HCT116 (cell line): ENCODE measurements around the gene UBE3B. TPM values are rescaled to one million over a fixed set of nuclear protein-coding genes. Genes with fewer than 3 reads are reported as not detected.

Source experiments
- ATAC-seq: fragments of 200-7000 bp; cut with Tn5 transposase; 2 replicates; pipeline ENCODE4 v1.9.1; 2020; ENCODE audit warnings: mild to moderate bottlenecking, moderate library complexity
- BruUV-seq: library from RNA; stranded (reverse); fragments of 400-500 nt; replicated peaks from 2 replicates; lab custom pipeline; 2021; lab: Mats Ljungman, UMichigan
- CTCF ChIA-PET: fragments of 300-600 bp; sonication (Branson Sonifier 250); formaldehyde crosslinking; loops from one replicate; lab custom pipeline; 2021; ENCODE audit warnings: antibody characterized with exemption; lab: Charles Lee
- POLR2A ChIA-PET: fragments of 300-600, 350-600 bp; sonication (Branson Sonifier 250); formaldehyde crosslinking; loops from one replicate; lab custom pipeline; 2021; ENCODE audit warnings: antibody characterized with exemption; lab: Charles Lee
- RAD21 ChIA-PET, 2 experiments: fragments of 300-600 bp; sonication (Branson Sonifier 250); formaldehyde crosslinking; loops; one replicate each; lab custom pipeline; 2023; ENCODE audit warnings: low total read pairs in 2 of 2; ENCODE audit not compliant: uncharacterized antibody in 2 of 2, unreplicated experiment in 2 of 2, low non-redundant PET in 1 of 2; lab: Charles Lee
- DNase-seq: peaks from one replicate; pipeline ENCODE4 v3.0.0-alpha.2; 2010; ENCODE audit warnings: low read depth, low spot score
- H2AFZ ChIP-seq: fragments of 200-600 bp; shearing (Covaris generic), sonication (generic); 2 replicates; pipeline ENCODE4 v1.6.1; 2017; ENCODE audit warnings: low read depth, mixed run types, mixed read lengths, antibody characterized with exemption, low read length; ENCODE audit not compliant: poor library complexity, severe bottlenecking
- H3K27ac ChIP-seq: 2 replicates; pipeline ENCODE4 v1.5.1; 2012; ENCODE audit warnings: low read depth, low read length
- H3K27me3 ChIP-seq: fragments of 200-600 bp; sonication (generic); 2 replicates; pipeline ENCODE4 v1.6.1; 2016; ENCODE audit warnings: mixed run types, low read length, mixed read lengths; ENCODE audit not compliant: insufficient read depth
- H3K36me3 ChIP-seq, 2 experiments: fragments of 200-500 bp in 1 of 2; fragments of 200-600 bp in 1 of 2; sonication (Bioruptor generic) in 1 of 2; sonication (generic) in 1 of 2; 2 replicates each; pipeline versions ENCODE4 v1.5.1 to v1.6.1; 2014 to 2016; ENCODE audit warnings: low read length in 2 of 2, inconsistent platforms in 1 of 2, mixed read lengths in 1 of 2, mixed run types in 1 of 2; ENCODE audit not compliant: insufficient read depth in 2 of 2, control insufficient read depth in 1 of 2
- H3K4me1 ChIP-seq, 2 experiments: fragments of 200-600 bp in 1 of 2; sonication (generic) in 1 of 2; 2 replicates each; pipeline versions ENCODE4 v1.5.1 to v1.6.1; 2012 to 2017; ENCODE audit warnings: low read length in 2 of 2, inconsistent platforms in 1 of 2, mild to moderate bottlenecking in 1 of 2, mixed read lengths in 1 of 2, mixed run types in 1 of 2, moderate library complexity in 1 of 2; ENCODE audit not compliant: insufficient read depth in 2 of 2, control insufficient read depth in 1 of 2
- H3K4me2 ChIP-seq: fragments of 200-600 bp; sonication (generic); 2 replicates; pipeline ENCODE4 v1.6.1; 2017; ENCODE audit warnings: mixed run types, low read length, mixed read lengths
- H3K4me3 ChIP-seq, 2 experiments: fragments of 200-600 bp in 1 of 2; sonication (generic) in 1 of 2; replicated peaks in 1 of 2; 2 replicates each; pipeline ENCODE4 v1.5.1; 2011 to 2016; ENCODE audit warnings: low read length in 2 of 2, control low read depth in 1 of 2, low read depth in 1 of 2, mild to moderate bottlenecking in 1 of 2, mixed read lengths in 1 of 2, mixed run types in 1 of 2
- H3K79me2 ChIP-seq: fragments of 200-600 bp; sonication (generic); 2 replicates; pipeline ENCODE4 v1.6.1; 2017; ENCODE audit warnings: mild to moderate bottlenecking, mixed run types, low read length, moderate library complexity, mixed read lengths; ENCODE audit not compliant: insufficient read depth
- H3K9ac ChIP-seq: fragments of 200-600 bp; sonication (generic); 2 replicates; pipeline ENCODE4 v1.6.1; 2016; ENCODE audit warnings: low read length, mixed read lengths
- H3K9me2 ChIP-seq: fragments of 200-600 bp; sonication (generic), shearing (Covaris generic); 2 replicates; pipeline ENCODE4 v1.6.1; 2017; ENCODE audit warnings: mixed run types, mild to moderate bottlenecking, moderate library complexity; ENCODE audit not compliant: insufficient read depth
- H3K9me3 ChIP-seq, 2 experiments: fragments of 200-500 bp in 1 of 2; fragments of 200-600 bp in 1 of 2; sonication (Bioruptor generic) in 1 of 2; sonication (generic) in 1 of 2; 2 replicates each; pipeline ENCODE4 v1.6.1; 2014 to 2017; ENCODE audit warnings: low read length in 2 of 2, mixed read lengths in 2 of 2, inconsistent platforms in 1 of 2, low read depth in 1 of 2, mild to moderate bottlenecking in 1 of 2, mixed run types in 1 of 2, moderate library complexity in 1 of 2; ENCODE audit not compliant: control insufficient read depth in 1 of 2, insufficient read depth in 1 of 2
- H4K20me1 ChIP-seq: fragments of 200-600 bp; sonication (generic), shearing (Covaris generic); 2 replicates; pipeline ENCODE4 v1.6.1; 2017; ENCODE audit warnings: mixed run types, mild to moderate bottlenecking, moderate library complexity; ENCODE audit not compliant: insufficient read depth
- CBX3 ChIP-seq: IDR thresholded peaks from 2 replicates; pipeline ENCODE4 v1.6.1; 2012; ENCODE audit warnings: low read depth
- EZH2 ChIP-seq: fragments of 200-600 bp; sonication (generic); IDR thresholded peaks from 2 replicates; pipeline ENCODE4 v1.6.1; 2017; ENCODE audit warnings: antibody characterized with exemption, mixed run types
- JUND ChIP-seq: IDR thresholded peaks from 2 replicates; pipeline ENCODE4 v1.6.1; 2012
- POLR2A ChIP-seq: IDR thresholded peaks from 2 replicates; pipeline ENCODE4 v1.7.0; 2011; ENCODE audit warnings: borderline replicate concordance; ENCODE audit not compliant: insufficient read depth, insufficient read length; ENCODE audit errors: extremely low read depth
- POLR2AphosphoS5 ChIP-seq: IDR thresholded peaks from 2 replicates; pipeline ENCODE4 v1.6.1; 2011; ENCODE audit warnings: mild to moderate bottlenecking, low read depth, low read length, moderate library complexity
- RAD21 ChIP-seq: IDR thresholded peaks from 2 replicates; pipeline ENCODE4 v1.6.1; 2012; ENCODE audit warnings: low read depth, mild to moderate bottlenecking
- SP1 ChIP-seq: IDR thresholded peaks from 2 replicates; pipeline ENCODE4 v1.6.1; 2012; ENCODE audit warnings: low read depth
- SRF ChIP-seq: IDR thresholded peaks from 2 replicates; pipeline ENCODE4 v1.6.1; 2012; ENCODE audit warnings: low read depth
- TCF7L2 ChIP-seq: IDR thresholded peaks from 2 replicates; pipeline ENCODE4 v1.7.0; 2011; ENCODE audit warnings: borderline replicate concordance, inconsistent platforms; ENCODE audit not compliant: insufficient read depth, insufficient read length; ENCODE audit errors: extremely low read depth
- YY1 ChIP-seq: IDR thresholded peaks from 2 replicates; pipeline ENCODE4 v1.6.1; 2011; ENCODE audit warnings: low read length, low read depth, moderate library complexity, mild to moderate bottlenecking; ENCODE audit not compliant: insufficient replicate concordance; ENCODE audit errors: extremely low read depth
- ZNF274 ChIP-seq: fragments of 200-500 bp; sonication (Bioruptor generic); IDR thresholded peaks from 2 replicates; pipeline ENCODE4 v1.6.1; 2014; ENCODE audit warnings: mild to moderate bottlenecking, low read depth, low read length, inconsistent platforms
- intact Hi-C: fragments of 100-400 bp; cut with micrococcal nuclease; formaldehyde crosslinking; loops from 2 replicates; pipeline ENCODE4 v1.10.0; 2022
- total RNA-seq: library from RNA; stranded (reverse); gene quantifications from one replicate; pipeline ENCODE4 v1.2.1, GENCODE V29; 2021; ENCODE audit not compliant: unreplicated experiment
- TF ChIP-seq, protein P1 (sequence below): IDR thresholded peaks from 2 replicates; pipeline ENCODE4 v1.6.1; 2011; ENCODE audit warnings: mild to moderate bottlenecking, low read length, moderate library complexity; ENCODE audit not compliant: insufficient replicate concordance; ENCODE audit errors: extremely low read depth

Gene UBE3B
- total RNA-seq, 1 experiment from 2014 or later, result 28.9 TPM

- RAD21 ChIA-PET, result no interaction called here
- CTCF ChIA-PET, result no interaction called here
- H3K27ac ChIP-seq, result no peak overlapping the region
These were observed 68.4 kb downstream of the UBE3B start for GRCh38 chr12:109545826-109546225.

DNA sequence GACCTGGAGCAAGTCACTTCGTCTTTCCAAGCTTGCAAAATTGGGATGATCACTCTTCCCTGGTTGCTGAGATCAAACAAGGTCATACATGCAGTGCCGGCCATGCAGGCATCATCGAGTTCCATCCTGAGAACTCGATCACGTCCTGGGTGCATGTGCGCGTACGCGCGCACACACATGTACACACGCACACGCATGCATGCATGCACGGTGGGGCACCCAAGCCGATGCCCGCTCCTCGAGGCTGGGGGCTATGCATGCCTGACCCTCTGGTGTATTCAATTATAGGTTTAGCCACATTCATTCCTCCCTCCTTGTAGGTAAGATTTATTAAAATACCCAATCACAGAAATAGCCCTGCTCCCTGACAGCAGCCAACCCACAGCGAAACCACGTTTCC, 69.9 kb downstream of the UBE3B start:
- Histone ChIP-seq H3K27ac (no peak overlapping the region), H3K4me3 (no peak overlapping the region), H3K9me2 (no peaks in the 10 kb centered on the region), H3K4me2 (no peak overlapping the region), H3K79me2 (no peaks in the 10 kb centered on the region), H3K36me3 (no peaks in the 10 kb centered on the region), H3K4me1 (peaks cover 0 to 9% of the 10 kb centered on the region in 2 experiments; a peak in 2 of 4 replicates), H4K20me1 (no peaks in the 10 kb centered on the region), H3K27me3 (peaks cover 19% of the 10 kb centered on the region; the same call in 1 of the 2 replicates)
- DNase-seq, result no peak
- ChIA-PET POLR2A (no interaction called here), RAD21 (no interaction called here)
- no peak for ATAC-seq
- BruUV-seq, result no TSS peak
- intact Hi-C loops, result no loop called here
- no peak for TF ChIP-seq ZNF274
- TF ChIP-seq EZH2, result no peak
- no peak for TF ChIP-seq POLR2A
- TF ChIP-seq SRF, result no peak
- TF ChIP-seq RAD21, result no peak
- TF ChIP-seq SP1, result no peak
- no peak for TF ChIP-seq POLR2AphosphoS5
- TF ChIP-seq JUND, result no peak
- TF ChIP-seq, all 23 proteins: peak for 0
- no peak overlapping the region for H3K9ac ChIP-seq
- no peak overlapping the region for H2AFZ ChIP-seq
- CTCF ChIA-PET, result no interaction called here
- no peaks in the 10 kb centered on the region for H3K9me3 ChIP-seq

More at GRCh38 chr12:109545826-109546225, 68.4 kb downstream of the UBE3B start:
- DNase-seq, result no peak
- no peak overlapping the region for H2AFZ ChIP-seq
- H3K9me2 ChIP-seq, result no peaks in the 10 kb centered on the region
- no TSS peak for BruUV-seq
- H3K4me3 ChIP-seq, result no peak overlapping the region
- no peak overlapping the region for H3K4me2 ChIP-seq
- H3K27me3 ChIP-seq, result peaks cover 19% of the 10 kb centered on the region; the same call in 1 of the 2 replicates
- intact Hi-C loops, result no loop called here
- no peak for ATAC-seq
- H3K36me3 ChIP-seq, result no peaks in the 10 kb centered on the region
- no peaks in the 10 kb centered on the region for H4K20me1 ChIP-seq
- no peak for TF ChIP-seq TCF7L2
- TF ChIP-seq, protein P1, sequence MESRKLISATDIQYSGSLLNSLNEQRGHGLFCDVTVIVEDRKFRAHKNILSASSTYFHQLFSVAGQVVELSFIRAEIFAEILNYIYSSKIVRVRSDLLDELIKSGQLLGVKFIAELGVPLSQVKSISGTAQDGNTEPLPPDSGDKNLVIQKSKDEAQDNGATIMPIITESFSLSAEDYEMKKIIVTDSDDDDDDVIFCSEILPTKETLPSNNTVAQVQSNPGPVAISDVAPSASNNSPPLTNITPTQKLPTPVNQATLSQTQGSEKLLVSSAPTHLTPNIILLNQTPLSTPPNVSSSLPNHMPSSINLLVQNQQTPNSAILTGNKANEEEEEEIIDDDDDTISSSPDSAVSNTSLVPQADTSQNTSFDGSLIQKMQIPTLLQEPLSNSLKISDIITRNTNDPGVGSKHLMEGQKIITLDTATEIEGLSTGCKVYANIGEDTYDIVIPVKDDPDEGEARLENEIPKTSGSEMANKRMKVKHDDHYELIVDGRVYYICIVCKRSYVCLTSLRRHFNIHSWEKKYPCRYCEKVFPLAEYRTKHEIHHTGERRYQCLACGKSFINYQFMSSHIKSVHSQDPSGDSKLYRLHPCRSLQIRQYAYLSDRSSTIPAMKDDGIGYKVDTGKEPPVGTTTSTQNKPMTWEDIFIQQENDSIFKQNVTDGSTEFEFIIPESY, result no peak
- TF ChIP-seq YY1, result no peak
- TF ChIP-seq CBX3, result no peak
- no peak for TF ChIP-seq SP1
- no peaks in the 10 kb centered on the region for H3K79me2 ChIP-seq
- H3K4me1 ChIP-seq, result peaks cover 0 to 19% of the 10 kb centered on the region in 2 experiments; a peak in 2 of 4 replicates
- no peaks in the 10 kb centered on the region for H3K9me3 ChIP-seq
- no peak overlapping the region for H3K9ac ChIP-seq
- POLR2A ChIA-PET, result no interaction called here
